Caco-2 (cell line): Measurements from ENCODE around the gene ULK3. TPM values are rescaled to one million over a fixed set of nuclear protein-coding genes. Genes with fewer than 3 reads are reported as not detected.
"Not testable (repeated sequence)": the region's sequence is repeated elsewhere in the genome, so short reads cannot be mapped to it uniquely, and the experiment has no call there.

Source experiments
- BruUV-seq: library from RNA; stranded (reverse); fragments of 400-500 nt; replicated peaks from 2 replicates; lab custom pipeline; 2021; lab: Mats Ljungman, UMichigan
- CTCF ChIA-PET: fragments of 300-600 bp; sonication (Branson Sonifier 250); formaldehyde crosslinking; loops from one replicate; lab custom pipeline; 2022; ENCODE audit warnings: antibody characterized with exemption; lab: Charles Lee
- POLR2A ChIA-PET: fragments of 300-600 bp; sonication (Branson Sonifier 250); formaldehyde crosslinking; loops from one replicate; lab custom pipeline; 2022; ENCODE audit warnings: antibody characterized with exemption; lab: Charles Lee
- DNase-seq, 2 experiments: peaks; one replicate each; pipeline versions ENCODE4 v3.0.0 to v3.0.0-alpha.2; 2020 to 2022
- H3K27me3 ChIP-seq: replicated peaks from 2 replicates; pipeline ENCODE4 v1.6.0; 2011; ENCODE audit warnings: low read length; ENCODE audit not compliant: control insufficient read depth, insufficient read depth
- H3K36me3 ChIP-seq: 2 replicates; pipeline ENCODE4 v1.5.1; 2011; ENCODE audit warnings: low read length; ENCODE audit not compliant: control insufficient read depth, insufficient read depth
- H3K4me1 ChIP-seq: fragments of 250-450 bp; sonication (Bioruptor Pico); 2 replicates; pipeline ENCODE4 v1.5.1; 2020; ENCODE audit warnings: mild to moderate bottlenecking
- H3K4me3 ChIP-seq: 2 replicates; pipeline ENCODE4 v1.5.1; 2011; ENCODE audit warnings: low read depth, mild to moderate bottlenecking, control low read depth, low read length
- H3K9me3 ChIP-seq: fragments of 250-450 bp; sonication (Bioruptor Pico); 2 replicates; pipeline ENCODE4 v1.5.1; 2020; ENCODE audit warnings: mild to moderate bottlenecking, moderate library complexity
- H3K27ac Mint-ChIP-seq: one replicate; pipeline ENCODE4 v1.8.0; 2022; ENCODE audit warnings: mixed read lengths; ENCODE audit not compliant: unreplicated experiment
- H3K27me3 Mint-ChIP-seq: one replicate; pipeline ENCODE4 v1.8.0; 2022; ENCODE audit warnings: mixed read lengths; ENCODE audit not compliant: insufficient read depth, unreplicated experiment
- H3K36me3 Mint-ChIP-seq: one replicate; pipeline ENCODE4 v1.8.0; 2022; ENCODE audit warnings: mild to moderate bottlenecking, mixed read lengths; ENCODE audit not compliant: insufficient read depth, unreplicated experiment
- H3K4me1 Mint-ChIP-seq: one replicate; pipeline ENCODE4 v1.8.0; 2022; ENCODE audit warnings: low read depth, mixed read lengths; ENCODE audit not compliant: unreplicated experiment
- H3K4me3 Mint-ChIP-seq: one replicate; pipeline ENCODE4 v1.8.0; 2022; ENCODE audit warnings: mild to moderate bottlenecking, moderate library complexity, mixed read lengths; ENCODE audit not compliant: unreplicated experiment
- H3K9me3 Mint-ChIP-seq: one replicate; pipeline ENCODE4 v1.8.0; 2022; ENCODE audit warnings: mixed read lengths; ENCODE audit not compliant: unreplicated experiment
- intact Hi-C: fragments of 100-400 bp; cut with micrococcal nuclease; formaldehyde crosslinking; loops from one replicate; pipeline ENCODE4 v1.10.0; 2022; ENCODE audit not compliant: unreplicated experiment
- total RNA-seq: library from RNA; stranded (reverse); gene quantifications from 2 replicates; pipeline ENCODE4 v1.2.3, GENCODE V29; 2022
- TF ChIP-seq, protein P1 (sequence below), 2 experiments: fragments of 200-600 bp in 1 of 2; IDR thresholded peaks; 1 replicate in 1 of 2; 2 replicates in 1 of 2; pipeline versions ENCODE4 v1.5.1 to v1.8.0; 2011 to 2022; ENCODE audit warnings: antibody characterized with exemption in 1 of 2, control low read depth in 1 of 2, inconsistent platforms in 1 of 2, low read depth in 1 of 2, low read length in 1 of 2, mild to moderate bottlenecking in 1 of 2, moderate library complexity in 1 of 2; ENCODE audit not compliant: insufficient read depth in 1 of 2, severe bottlenecking in 1 of 2, unreplicated experiment in 1 of 2

ULK3 gene
- total RNA-seq, 1 experiment from 2014 or later: 33.4 TPM

DNA sequence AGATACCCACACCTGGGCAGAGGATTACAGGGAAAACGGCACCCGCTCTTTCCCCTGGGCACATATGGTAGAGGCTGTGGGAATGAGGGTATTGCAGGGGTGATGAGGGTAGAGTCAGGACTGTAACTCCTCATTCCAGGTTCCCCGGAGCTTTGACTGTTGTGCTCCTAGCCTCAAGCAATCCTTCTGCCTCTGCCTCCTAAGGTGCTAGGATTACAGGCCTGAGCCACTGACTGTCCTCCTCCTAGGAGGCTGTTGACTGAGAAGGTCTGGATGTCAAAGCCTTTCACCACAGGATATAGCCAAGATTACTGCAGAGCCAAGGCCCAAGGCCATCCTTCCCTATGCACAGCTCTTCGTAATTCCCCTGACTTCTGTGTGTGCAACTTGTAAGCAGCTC lies 45.8 kb upstream of the ULK3 start:
- Mint-ChIP-seq H3K27ac (peak overlapping the region; percentile 64), H3K4me1 (peaks cover 17% of the 10 kb centered on the region), H3K27me3 (no peaks in the 10 kb centered on the region), H3K36me3 (peaks cover 24% of the 10 kb centered on the region), H3K9me3 (no peaks in the 10 kb centered on the region), H3K4me3 (peak overlapping the region; percentile 75)
- H3K4me1 ChIP-seq: peaks cover 11% of the 10 kb centered on the region; the same call in 1 of the 2 replicates
- intact Hi-C loops: no loop called here
- H3K4me3 ChIP-seq: no peak overlapping the region
- no peaks in the 10 kb centered on the region for H3K27me3 ChIP-seq
- no TSS peak for BruUV-seq
- no peak for DNase-seq
- H3K36me3 ChIP-seq: no peaks in the 10 kb centered on the region
- TF ChIP-seq, protein P1, sequence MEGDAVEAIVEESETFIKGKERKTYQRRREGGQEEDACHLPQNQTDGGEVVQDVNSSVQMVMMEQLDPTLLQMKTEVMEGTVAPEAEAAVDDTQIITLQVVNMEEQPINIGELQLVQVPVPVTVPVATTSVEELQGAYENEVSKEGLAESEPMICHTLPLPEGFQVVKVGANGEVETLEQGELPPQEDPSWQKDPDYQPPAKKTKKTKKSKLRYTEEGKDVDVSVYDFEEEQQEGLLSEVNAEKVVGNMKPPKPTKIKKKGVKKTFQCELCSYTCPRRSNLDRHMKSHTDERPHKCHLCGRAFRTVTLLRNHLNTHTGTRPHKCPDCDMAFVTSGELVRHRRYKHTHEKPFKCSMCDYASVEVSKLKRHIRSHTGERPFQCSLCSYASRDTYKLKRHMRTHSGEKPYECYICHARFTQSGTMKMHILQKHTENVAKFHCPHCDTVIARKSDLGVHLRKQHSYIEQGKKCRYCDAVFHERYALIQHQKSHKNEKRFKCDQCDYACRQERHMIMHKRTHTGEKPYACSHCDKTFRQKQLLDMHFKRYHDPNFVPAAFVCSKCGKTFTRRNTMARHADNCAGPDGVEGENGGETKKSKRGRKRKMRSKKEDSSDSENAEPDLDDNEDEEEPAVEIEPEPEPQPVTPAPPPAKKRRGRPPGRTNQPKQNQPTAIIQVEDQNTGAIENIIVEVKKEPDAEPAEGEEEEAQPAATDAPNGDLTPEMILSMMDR (IDR thresholded peaks at IDR 0.05; ENCODE audit: insufficient read depth in 1 of 2, low read depth in 1 of 2, low read length in 1 of 2, severe bottlenecking in 1 of 2, unreplicated experiment in 1 of 2): no peak
- no peaks in the 10 kb centered on the region for H3K9me3 ChIP-seq
- POLR2A ChIA-PET: no interaction called here
- CTCF ChIA-PET: interaction anchor here (2.6 kb wide), 1 partner anchor 13 kb away, joined by 22 read pairs; no protein-coding TSS in a partner anchor

DNA sequence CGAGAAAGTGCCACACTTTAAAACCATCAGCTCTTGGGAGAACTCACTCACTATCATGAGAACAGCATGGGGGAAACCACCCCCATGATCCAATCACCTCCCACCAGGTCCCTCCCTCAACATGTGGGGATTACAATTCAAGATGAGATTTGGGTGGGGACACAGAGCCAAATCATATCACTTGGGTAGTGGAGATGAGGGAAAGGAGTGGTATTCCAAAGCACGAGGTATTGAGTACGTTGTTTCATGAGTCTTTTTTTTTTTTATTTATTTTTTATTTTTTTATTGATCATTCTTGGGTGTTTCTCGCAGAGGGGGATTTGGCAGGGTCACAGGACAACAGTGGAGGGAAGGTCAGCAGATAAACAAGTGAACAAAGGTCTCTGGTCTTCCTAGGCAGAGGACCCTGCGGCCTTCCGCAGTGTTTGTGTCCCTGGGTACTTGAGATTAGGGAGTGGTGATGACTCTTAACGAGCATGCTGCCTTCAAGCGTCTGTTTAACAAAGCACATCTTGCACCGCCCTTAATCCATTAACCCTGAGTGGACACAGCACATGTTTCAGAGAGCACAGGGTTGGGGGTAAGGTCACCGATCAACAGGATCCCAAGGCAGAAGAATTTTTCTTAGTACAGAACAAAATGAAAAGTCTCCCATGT lies 44.7 kb upstream of the ULK3 start:
- CTCF ChIA-PET: interaction anchor here (0.7 to 0.8 kb wide), 2 partner anchors 14 to 63 kb away, joined by 3 read pairs; no protein-coding TSS in a partner anchor
- H3K4me1 ChIP-seq: peaks cover 11% of the 10 kb centered on the region; the same call in 1 of the 2 replicates
- DNase-seq, BruUV-seq, H3K27me3 Mint-ChIP-seq, POLR2A ChIA-PET, intact Hi-C loops, H3K36me3 ChIP-seq, H3K4me3 ChIP-seq, H3K27ac Mint-ChIP-seq, H3K4me3 Mint-ChIP-seq, H3K27me3 ChIP-seq, H3K9me3 ChIP-seq, H3K9me3 Mint-ChIP-seq: not testable (repeated sequence)
- H3K4me1 Mint-ChIP-seq: peaks cover 17% of the 10 kb centered on the region
- peaks cover 14% of the 10 kb centered on the region for H3K36me3 Mint-ChIP-seq

DNA sequence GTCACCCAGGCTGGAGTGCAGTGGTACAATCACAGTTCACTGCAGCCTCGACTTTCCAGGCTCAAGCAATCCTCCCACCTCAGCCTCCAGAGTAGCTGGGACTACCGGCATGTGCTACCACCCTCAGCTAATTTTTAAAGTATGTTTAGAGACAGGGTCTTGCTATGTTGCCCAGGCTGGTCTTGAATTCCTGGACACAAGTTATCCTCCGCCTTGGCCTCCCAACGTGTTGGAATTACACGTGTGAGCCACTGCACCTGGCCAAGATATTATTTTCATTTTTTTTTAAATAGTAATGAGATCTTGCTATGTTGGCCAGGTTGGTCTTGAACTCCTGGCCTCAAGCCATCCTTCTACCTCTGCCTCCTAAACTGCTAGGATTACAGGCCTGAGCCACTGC lies 42.5 kb upstream of the ULK3 start:
- intact Hi-C loops: no loop called here
- Histone ChIP-seq H3K4me1 (peaks cover 5% of the 10 kb centered on the region; the same call in 1 of the 2 replicates), H3K4me3 (no peak overlapping the region), H3K36me3 (no peaks in the 10 kb centered on the region), H3K27me3 (no peaks in the 10 kb centered on the region), H3K9me3 (peaks cover 13% of the 10 kb centered on the region)
- TF ChIP-seq, protein P1 (IDR thresholded peaks at IDR 0.05; ENCODE audit: insufficient read depth in 1 of 2, low read depth in 1 of 2, low read length in 1 of 2, severe bottlenecking in 1 of 2, unreplicated experiment in 1 of 2): no peak
- no peak for DNase-seq
- ChIA-PET POLR2A (no interaction called here), CTCF (no interaction called here)
- Mint-ChIP-seq H3K4me1 (peaks cover 17% of the 10 kb centered on the region), H3K27me3 (no peaks in the 10 kb centered on the region), H3K36me3 (peaks cover 13% of the 10 kb centered on the region), H3K4me3 (no peak overlapping the region), H3K9me3 (peaks cover 9% of the 10 kb centered on the region), H3K27ac (no peak overlapping the region)
- BruUV-seq: no TSS peak
